HepG2 (cell line): ENCODE measurements around the gene SLC29A1. TPM values are rescaled to one million over a fixed set of nuclear protein-coding genes. Genes with fewer than 3 reads are reported as not detected.

Source experiments
- CENPX ChIP-seq: sonication (generic); formaldehyde crosslinking; IDR thresholded peaks from 2 replicates; pipeline ENCODE4 v1.9.0; 2021; ENCODE audit warnings: mild to moderate bottlenecking, missing genetic modification reagents, moderate library complexity
- CSRNP2 ChIP-seq: sonication (generic); formaldehyde crosslinking; conservative IDR thresholded peaks from 2 replicates; pipeline ENCODE4 v1.8.0; 2022; ENCODE audit warnings: low read depth, missing genetic modification reagents
- GRHL1 ChIP-seq: sonication (generic); formaldehyde crosslinking; conservative IDR thresholded peaks from 2 replicates; pipeline ENCODE4 v1.8.0; 2022; ENCODE audit warnings: missing genetic modification reagents
- HOXA5 ChIP-seq: sonication (generic); formaldehyde crosslinking; IDR thresholded peaks from 2 replicates; pipeline ENCODE4 v1.4.0; 2020; ENCODE audit warnings: missing genetic modification reagents
- KDM2A ChIP-seq: sonication (generic); formaldehyde crosslinking; IDR thresholded peaks from 2 replicates; pipeline ENCODE4 v1.4.0; 2020; ENCODE audit warnings: low read depth, missing genetic modification reagents, borderline replicate concordance
- MED1 ChIP-seq: sonication (generic); formaldehyde crosslinking; IDR thresholded peaks from 2 replicates; pipeline ENCODE4 v1.4.0; 2020; ENCODE audit warnings: missing genetic modification reagents
- MNT ChIP-seq: fragments of 450-650 bp; IDR thresholded peaks from 2 replicates; pipeline ENCODE4 v1.6.1; 2016
- PBX2 ChIP-seq: IDR thresholded peaks from 2 replicates; pipeline ENCODE4 v1.6.1; 2016; ENCODE audit warnings: control low read depth
- RERE ChIP-seq: IDR thresholded peaks from 2 replicates; pipeline ENCODE4 v1.6.1; 2016; ENCODE audit warnings: low read depth, missing genetic modification reagents, missing compliant biosample characterization
- TEAD2 ChIP-seq: sonication (generic); formaldehyde crosslinking; IDR thresholded peaks from 2 replicates; pipeline ENCODE4 v1.9.0; 2021; ENCODE audit warnings: missing genetic modification reagents
- ZBTB25 ChIP-seq: IDR thresholded peaks from 2 replicates; pipeline ENCODE4 v1.6.1; 2018; ENCODE audit warnings: missing genetic modification reagents
- ZNF121 ChIP-seq: sonication (generic); formaldehyde crosslinking; IDR thresholded peaks from 2 replicates; pipeline ENCODE4 v1.5.0; 2020; ENCODE audit warnings: mild to moderate bottlenecking, missing genetic modification reagents
- ZNF20 ChIP-seq: sonication (generic); formaldehyde crosslinking; IDR thresholded peaks from 2 replicates; pipeline ENCODE4 v1.4.0; 2020; ENCODE audit warnings: mild to moderate bottlenecking, moderate library complexity, missing genetic modification reagents
- ZNF234 ChIP-seq: sonication (generic); formaldehyde crosslinking; conservative IDR thresholded peaks from 2 replicates; pipeline ENCODE4 v1.5.1; 2020; ENCODE audit warnings: mild to moderate bottlenecking, missing genetic modification reagents
- ZNF256 ChIP-seq: sonication (generic); formaldehyde crosslinking; conservative IDR thresholded peaks from 2 replicates; pipeline ENCODE4 v1.4.0; 2020; ENCODE audit warnings: missing genetic modification reagents
- ZNF382 ChIP-seq: sonication (generic); formaldehyde crosslinking; IDR thresholded peaks from 2 replicates; pipeline ENCODE4 v1.5.0; 2020; ENCODE audit warnings: missing genetic modification reagents, mild to moderate bottlenecking, borderline replicate concordance
- polyA plus RNA-seq, 8 experiments: library from polyadenylated mRNA; depleted of rRNA in 3 of 8; stranded (reverse) in 7 of 8; unstranded in 1 of 8; fragments of >200 nt; fragmentation: Illumina TruSeq in 4 of 8; extraction: Trizol in 4 of 8; gene quantifications; 2 replicates each; pipeline versions ENCODE4 v1.2.1 to v1.2.3, GENCODE V29; 2011 to 2016; ENCODE audit warnings: low read depth in 4 of 8, missing spikeins in 1 of 8, mixed read lengths in 1 of 8; ENCODE audit not compliant: insufficient read depth in 1 of 8
- total RNA-seq, 5 experiments: library from RNA; depleted of rRNA; stranded (reverse); fragments of >200 nt; fragmentation: Illumina TruSeq; extraction: Trizol; gene quantifications; 2 replicates each; pipeline ENCODE4 v1.2.3, GENCODE V29; 2016; ENCODE audit warnings: low read depth in 1 of 5

SLC29A1 gene
- total and polyA plus RNA-seq, 2 of the 13 experiments (the other 11 are each of a cell fraction or from before 2014, with no cell fraction given), result 43.2 to 106 TPM

GRCh38 chr6:44246663-44247337, 23.4 kb downstream of the SLC29A1 start, which contains the start of gene HSP90AB1 (continued):
- TF ChIP-seq RERE (CRISPR knock-in tag), result no peak; the same call in 1 of the 2 replicates
- no peak for TF ChIP-seq ZNF121 (CRISPR knock-in tag)
- no peak; the same call in none of the 2 replicates for TF ChIP-seq ZNF234
- no peak for TF ChIP-seq GRHL1 (CRISPR knock-in tag)
- TF ChIP-seq ZBTB25, result no peak; the same call in 1 of the 2 replicates
- TF ChIP-seq TEAD2 (CRISPR knock-in tag), result peak; percentile 92
- no peak for TF ChIP-seq PBX2 (CRISPR knock-in tag)
- peak; percentile 19; the same call in 1 of the 2 replicates for TF ChIP-seq KDM2A (CRISPR knock-in tag)
- no peak for TF ChIP-seq CENPX (CRISPR knock-in tag)
- TF ChIP-seq MNT, result no peak
- peak; percentile 99 for TF ChIP-seq ZNF256 (CRISPR knock-in tag)
- peak; percentile 92 for TF ChIP-seq HOXA5
- no peak for TF ChIP-seq ZNF382
- peak; percentile 68; the same call in 1 of the 2 replicates for TF ChIP-seq MED1 (CRISPR knock-in tag)
- TF ChIP-seq CSRNP2 (CRISPR knock-in tag), result no peak
- TF ChIP-seq ZNF20 (CRISPR knock-in tag), result 0 out of 2 replicates have a peak, but pooled peaks have one; percentile 8
